Large intestine (tissue), 3 donors: ENCODE data around the gene COMMD4. TPM values are rescaled to one million over a fixed set of nuclear protein-coding genes. Genes with fewer than 3 reads are reported as not detected.
A peak's percentile ranks its signal among the peaks of the same experiment; 100 is the strongest.

Experiments used
- DNase-seq, 2 donors: peaks; one replicate each; pipeline versions ENCODE4 v3.0.0 to v3.0.0-alpha.2; 2013
- H3K27ac ChIP-seq: one replicate; pipeline ENCODE4 v1.5.1; 2013; ENCODE audit warnings: low read length
- H3K27me3 ChIP-seq: 2 replicates; pipeline ENCODE4 v1.6.1; 2013; ENCODE audit warnings: low read length; ENCODE audit not compliant: control insufficient read depth, insufficient read depth
- H3K36me3 ChIP-seq: 2 replicates; pipeline ENCODE4 v1.6.1; 2013; ENCODE audit warnings: low read length; ENCODE audit not compliant: control insufficient read depth, insufficient read depth
- H3K4me1 ChIP-seq: one replicate; pipeline ENCODE4 v1.6.1; 2013; ENCODE audit warnings: low read length; ENCODE audit not compliant: control insufficient read depth, insufficient read depth
- H3K4me3 ChIP-seq: one replicate; pipeline ENCODE4 v1.5.1; 2013; ENCODE audit warnings: low read length
- H3K9me3 ChIP-seq: one replicate; pipeline ENCODE4 v1.6.1; 2013; ENCODE audit warnings: mild to moderate bottlenecking, low read depth, low read length, moderate library complexity; ENCODE audit not compliant: control insufficient read depth
- WGBS: methylation state at CpG from one replicate; pipeline ENCODE4 v1.1.5; 2013; ENCODE audit warnings: low lambda C conversion rate; ENCODE audit not compliant: insufficient coverage; 5-methylcytosine and 5-hydroxymethylcytosine counted together
- polyA plus RNA-seq: library from polyadenylated mRNA; unstranded; fragments of 120-200 nt; gene quantifications from one replicate; pipeline ENCODE4 v1.2.1, GENCODE V29; 2013

The COMMD4 gene
- polyA plus RNA-seq, 1 donor = 79.9 TPM

- WGBS = no CpG with 5 or more reads among the region's 7 CpGs
- Histone ChIP-seq H3K36me3 (peaks cover 95% of the 10 kb centered on the region), H3K27ac (no peak overlapping the region), H3K27me3 (no peaks in the 10 kb centered on the region), H3K4me3 (no peak overlapping the region), H3K9me3 (no peaks in the 10 kb centered on the region), H3K4me1 (peaks cover 7% of the 10 kb centered on the region)
- no peak for DNase-seq
These were observed 26.9 kb downstream of the COMMD4 start for GRCh38 chr15:75362642-75363249.

GRCh38 chr15:75363786-75364185 lies 27.9 kb downstream of the COMMD4 start:
- H3K4me3 ChIP-seq = no peak overlapping the region
- DNase-seq = no peak
- H3K27me3 ChIP-seq = no peaks in the 10 kb centered on the region
- H3K36me3 ChIP-seq = peaks cover 85% of the 10 kb centered on the region
- H3K4me1 ChIP-seq = peaks cover 7% of the 10 kb centered on the region
- no CpG with 5 or more reads among the region's 9 CpGs for WGBS
- no peak overlapping the region for H3K27ac ChIP-seq
- no peaks in the 10 kb centered on the region for H3K9me3 ChIP-seq

- peaks cover 76% of the 10 kb centered on the region for H3K36me3 ChIP-seq
These were observed 29.0 kb downstream of the COMMD4 start for GRCh38 chr15:75364881-75365280.

GRCh38 chr15:75366163-75366562 lies 30.3 kb downstream of the COMMD4 start:
- no peaks in the 10 kb centered on the region for H3K27me3 ChIP-seq
- no peaks in the 10 kb centered on the region for H3K9me3 ChIP-seq
- H3K36me3 ChIP-seq = peaks cover 68% of the 10 kb centered on the region
- DNase-seq = no peak
- WGBS = 100% methylated on average over 1 of the region's 3 CpGs
- no peak overlapping the region for H3K4me3 ChIP-seq
- no peak overlapping the region for H3K27ac ChIP-seq
- H3K4me1 ChIP-seq = peaks cover 20% of the 10 kb centered on the region

More at GRCh38 chr15:75364881-75365280, 29.0 kb downstream of the COMMD4 start:
- Histone ChIP-seq H3K27me3 (no peaks in the 10 kb centered on the region), H3K4me3 (no peak overlapping the region), H3K4me1 (peaks cover 14% of the 10 kb centered on the region), H3K9me3 (no peaks in the 10 kb centered on the region), H3K27ac (no peak overlapping the region)
- DNase-seq = no peak
- no CpG with 5 or more reads among the region's 6 CpGs for WGBS

GRCh38 chr15:75367006-75367405 lies 31.1 kb downstream of the COMMD4 start:
- peaks cover 68% of the 10 kb centered on the region for H3K36me3 ChIP-seq
- no peak overlapping the region for H3K27ac ChIP-seq
- H3K4me3 ChIP-seq = no peak overlapping the region
- H3K9me3 ChIP-seq = no peaks in the 10 kb centered on the region
- H3K27me3 ChIP-seq = no peaks in the 10 kb centered on the region
- no peak for DNase-seq
- peaks cover 20% of the 10 kb centered on the region for H3K4me1 ChIP-seq

GRCh38 chr15:75367406-75367912 lies 31.6 kb downstream of the COMMD4 start:
- no peak for DNase-seq
- H3K4me1 ChIP-seq = peaks cover 20% of the 10 kb centered on the region
- peak overlapping the region; percentile 98 for H3K4me3 ChIP-seq
- peak overlapping the region; percentile 100 for H3K27ac ChIP-seq
- H3K27me3 ChIP-seq = no peaks in the 10 kb centered on the region
- no CpG with 5 or more reads among the region's 7 CpGs for WGBS
- peaks cover 64% of the 10 kb centered on the region for H3K36me3 ChIP-seq
- no peaks in the 10 kb centered on the region for H3K9me3 ChIP-seq

GRCh38 chr15:75367913-75368688 lies 32.2 kb downstream of the COMMD4 start, which contains the start of gene MAN2C1:
Gene MAN2C1 (minus strand): TSS chr15:75368607. CDS start chr15:75368583, 24 bp downstream.
- no peaks in the 10 kb centered on the region for H3K27me3 ChIP-seq
- DNase-seq = peak; percentile 98
- no peaks in the 10 kb centered on the region for H3K9me3 ChIP-seq
- peaks cover 20% of the 10 kb centered on the region for H3K4me1 ChIP-seq
- peaks cover 63% of the 10 kb centered on the region for H3K36me3 ChIP-seq
- peak within 1 kb of the TSS; percentile 100 for H3K27ac ChIP-seq
- no CpG with 5 or more reads among the region's 67 CpGs for WGBS
- peak within 1 kb of the TSS; percentile 98 for H3K4me3 ChIP-seq

- Histone ChIP-seq H3K36me3 (peaks cover 65% of the 10 kb centered on the region), H3K4me3 (peak overlapping the region; percentile 98)
- no CpG with 5 or more reads among the region's 23 CpGs for WGBS
These were observed 32.9 kb downstream of the COMMD4 start for GRCh38 chr15:75368689-75369239.

GRCh38 chr15:75369897-75370581 lies 34.2 kb downstream of the COMMD4 start:
- Histone ChIP-seq H3K27ac (peak overlapping the region; percentile 100), H3K4me1 (peaks cover 20% of the 10 kb centered on the region), H3K36me3 (peaks cover 65% of the 10 kb centered on the region), H3K4me3 (no peak overlapping the region), H3K9me3 (no peaks in the 10 kb centered on the region), H3K27me3 (no peaks in the 10 kb centered on the region)
- no CpG with 5 or more reads among the region's 7 CpGs for WGBS
- DNase-seq = no peak

More at GRCh38 chr15:75368689-75369239, 32.9 kb downstream of the COMMD4 start:
- peak overlapping the region; percentile 100 for H3K27ac ChIP-seq
- peaks cover 20% of the 10 kb centered on the region for H3K4me1 ChIP-seq
- no peaks in the 10 kb centered on the region for H3K9me3 ChIP-seq
- H3K27me3 ChIP-seq = no peaks in the 10 kb centered on the region
- no peak for DNase-seq

- Histone ChIP-seq H3K27me3 (no peaks in the 10 kb centered on the region), H3K36me3 (peaks cover 63% of the 10 kb centered on the region), H3K4me1 (peaks cover 20% of the 10 kb centered on the region), H3K27ac (no peak overlapping the region), H3K4me3 (no peak overlapping the region), H3K9me3 (no peaks in the 10 kb centered on the region)
- no CpG with 5 or more reads among the region's 1 CpG for WGBS
- no peak for DNase-seq
These were observed 35.6 kb downstream of the COMMD4 start for GRCh38 chr15:75371486-75371885.
